ENCODE measurements around the gene REEP6.

REEP6 gene

DNA sequence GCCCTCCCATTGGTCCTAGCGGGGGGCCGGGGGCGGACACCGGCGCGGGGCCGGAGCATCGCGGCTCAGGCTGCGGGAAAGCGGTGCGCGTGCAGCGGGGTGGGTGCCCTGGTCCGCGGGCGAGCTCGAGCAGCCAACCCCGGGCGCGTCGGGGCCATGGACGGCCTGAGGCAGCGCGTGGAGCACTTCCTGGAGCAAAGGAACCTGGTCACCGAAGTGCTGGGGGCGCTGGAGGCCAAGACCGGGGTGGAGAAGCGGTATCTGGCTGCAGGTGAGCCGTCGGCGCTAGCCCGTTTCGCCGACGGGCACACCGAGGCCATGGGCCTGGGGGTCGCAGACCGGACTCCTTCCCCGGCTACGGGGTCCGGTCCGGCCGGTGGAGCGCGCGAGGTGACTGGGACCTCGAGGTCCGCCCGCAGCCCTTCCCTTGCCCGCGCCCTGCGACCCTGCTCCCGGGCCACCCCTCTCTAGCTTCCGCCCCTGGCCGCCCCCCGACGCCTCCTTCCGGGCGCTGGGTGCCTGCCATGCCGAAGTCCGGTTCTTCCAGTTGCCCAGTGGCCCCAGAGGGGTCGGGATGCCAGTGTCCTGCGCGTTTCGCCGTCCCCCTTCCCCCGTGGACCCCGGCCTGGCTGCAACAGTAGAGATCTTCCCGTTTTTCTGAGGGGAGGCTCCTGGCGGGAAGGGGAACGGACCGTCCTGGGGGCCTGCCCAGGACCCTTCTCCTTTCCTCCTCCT is at the start of gene REEP6:
Gene REEP6, plus strand, starts transcription at position 68 of the 735 bp plus-strand sequence. Its CDS starts 89 bp downstream, at position 157.
- Histone ChIP-seq H3K4me3 (ENCODE audit: low read depth, low read length) (peak within 1 kb of the TSS; percentile 83), H3K4me1 (ENCODE audit: control insufficient read depth, insufficient read depth, low read length) (peaks cover 5% of the 10 kb centered on the region; the same call in 1 of the 2 replicates), H3K27ac (ENCODE audit: low read depth, low read length) (no peak within 1 kb of the TSS), H3K9ac (ENCODE audit: low read length) (peak within 1 kb of the TSS; percentile 32), H3K9me3 (ENCODE audit: control insufficient read depth, insufficient read depth, low read depth, low read length) (no peaks in the 10 kb centered on the region), H3K27me3 (ENCODE audit: control insufficient read depth, insufficient read depth, low read length) (peaks cover 43% of the 10 kb centered on the region), H3K36me3 (ENCODE audit: control insufficient read depth, insufficient read depth, low read length) (no peaks in the 10 kb centered on the region)

DNA sequence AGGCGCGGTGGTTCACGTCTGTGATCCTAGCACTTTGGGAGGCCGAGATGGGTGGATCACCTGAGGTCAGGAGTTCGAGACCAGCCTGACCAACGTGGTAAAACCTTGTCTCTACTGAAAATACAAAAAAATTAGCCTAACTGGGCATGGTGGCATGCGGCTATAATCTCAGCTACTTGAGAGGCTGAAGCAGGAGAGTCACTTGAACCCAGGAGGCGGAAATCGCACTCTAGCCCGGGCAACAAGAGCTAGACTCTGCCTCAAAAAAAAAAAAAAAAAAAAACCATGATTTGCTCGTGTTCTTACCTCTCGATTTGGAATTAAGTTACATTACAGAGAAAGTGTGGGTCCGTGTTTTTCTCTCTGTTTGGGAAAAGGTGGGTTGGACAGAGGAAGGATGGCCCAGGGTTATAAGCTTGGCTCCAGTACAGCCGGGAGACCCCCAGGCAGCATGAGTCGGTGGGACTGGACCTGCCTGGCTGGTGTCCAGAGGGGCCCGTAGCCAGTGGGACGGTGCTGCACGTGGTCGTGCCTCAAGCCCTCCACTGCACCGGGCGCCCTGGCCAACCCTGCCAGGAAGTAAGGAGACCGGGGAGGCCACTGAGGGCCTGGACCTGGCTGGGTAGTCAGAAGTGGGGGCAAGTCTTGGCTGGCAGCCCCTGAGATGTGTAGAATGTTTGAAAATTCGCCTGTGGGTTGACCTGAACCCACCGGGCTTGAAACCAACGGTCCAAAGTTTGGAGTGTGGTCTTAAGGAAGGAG is 49.1 kb upstream of the REEP6 start:
- H3K36me3 ChIP-seq (ENCODE audit: control insufficient read depth, insufficient read depth, low read length), result peaks cover 36% of the 10 kb centered on the region
- peaks cover 13% of the 10 kb centered on the region for H3K27me3 ChIP-seq (ENCODE audit: control insufficient read depth, insufficient read depth, low read length)
- H3K9ac ChIP-seq (ENCODE audit: low read length), result no peak overlapping the region
- no peak overlapping the region for H3K27ac ChIP-seq (ENCODE audit: low read depth, low read length)
- H3K4me3 ChIP-seq (ENCODE audit: low read depth, low read length), result no peak overlapping the region
- no peaks in the 10 kb centered on the region for H3K9me3 ChIP-seq (ENCODE audit: control insufficient read depth, insufficient read depth, low read depth, low read length)
- H3K4me1 ChIP-seq (ENCODE audit: control insufficient read depth, insufficient read depth, low read length), result peaks cover 18% of the 10 kb centered on the region

DNA sequence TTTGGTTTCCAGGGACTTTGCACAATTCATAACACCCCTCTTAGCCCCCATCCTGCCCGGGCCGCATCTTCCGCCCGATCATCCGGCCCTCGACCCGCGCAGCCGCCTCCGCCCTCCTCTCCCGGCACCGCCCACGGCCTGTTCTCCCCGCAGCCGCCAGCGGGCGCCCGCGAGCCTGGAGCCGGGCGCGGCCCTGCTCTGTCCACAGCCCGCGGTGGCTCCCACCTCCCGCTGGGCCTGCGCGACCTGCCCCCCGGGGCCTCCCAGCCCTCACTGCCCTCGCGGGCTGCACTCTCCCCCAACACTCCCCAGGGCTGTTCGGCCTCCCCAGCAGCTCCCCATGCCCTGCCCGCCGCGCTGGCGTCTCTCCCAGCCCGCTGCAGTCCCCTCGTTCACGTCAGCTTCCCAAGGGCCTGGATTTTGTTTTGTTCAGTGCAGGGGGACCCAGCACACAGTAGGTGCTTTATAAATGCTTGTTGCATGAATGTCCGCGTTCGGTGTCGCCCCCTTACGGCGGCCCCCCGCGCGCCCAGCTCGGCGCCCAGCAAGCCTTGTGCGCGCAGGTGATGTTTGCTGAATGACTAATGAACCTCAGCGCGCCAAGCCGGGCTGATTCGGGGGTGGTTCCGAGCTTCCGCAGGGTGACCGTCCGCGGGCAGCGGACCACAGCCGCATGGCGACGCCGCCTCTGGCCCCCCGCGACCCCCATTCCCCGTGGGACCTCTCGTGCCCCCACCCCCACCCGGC is 45.6 kb upstream of the REEP6 start:
- Histone ChIP-seq H3K27ac (ENCODE audit: low read depth, low read length) (no peak overlapping the region), H3K4me3 (ENCODE audit: low read depth, low read length) (peak overlapping the region; percentile 75), H3K27me3 (ENCODE audit: control insufficient read depth, insufficient read depth, low read length) (peaks cover 48% of the 10 kb centered on the region)

DNA sequence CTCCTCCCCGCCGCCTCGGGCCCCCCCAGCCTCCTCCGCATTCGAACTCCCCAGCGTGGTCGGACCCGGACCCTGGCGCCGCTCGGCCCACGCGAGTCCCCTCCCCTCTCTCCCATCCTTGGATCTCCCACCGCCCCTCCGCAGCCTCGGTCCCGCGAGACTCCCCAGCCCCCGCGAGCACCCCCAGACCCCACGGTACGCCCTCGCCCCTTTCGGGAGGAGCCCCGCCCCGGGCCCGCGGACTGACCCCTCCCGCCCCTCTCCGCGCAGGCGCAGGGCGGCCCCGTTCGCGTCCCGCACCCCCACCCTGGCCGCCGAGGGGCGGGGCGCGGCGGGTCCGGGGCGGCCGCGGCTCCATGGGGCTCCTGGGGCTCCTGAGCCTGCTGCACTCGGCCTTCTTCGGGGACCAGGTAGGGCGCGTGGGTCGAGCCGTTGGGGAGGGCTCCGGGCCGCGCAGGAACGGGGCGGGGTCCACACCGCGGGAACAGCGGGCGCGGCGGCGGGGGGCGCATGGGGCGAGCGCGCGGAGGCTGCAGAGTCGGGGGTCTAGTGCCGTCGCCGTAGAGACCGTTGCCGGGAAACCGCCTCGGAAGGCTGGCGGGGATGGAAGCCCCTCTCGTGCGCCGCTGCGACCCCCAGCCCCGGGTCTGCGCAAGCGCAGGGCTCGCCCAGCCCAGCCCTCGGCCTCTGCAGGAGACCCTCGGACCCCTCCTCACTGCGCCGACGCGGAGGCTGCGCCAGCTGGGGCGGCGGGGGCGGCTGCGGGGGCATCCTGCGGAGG is 44.9 kb upstream of the REEP6 start:
- Histone ChIP-seq H3K9me3 (ENCODE audit: control insufficient read depth, insufficient read depth, low read depth, low read length) (no peaks in the 10 kb centered on the region), H3K36me3 (ENCODE audit: control insufficient read depth, insufficient read depth, low read length) (peaks cover 17% of the 10 kb centered on the region), H3K27ac (ENCODE audit: low read depth, low read length) (no peak overlapping the region), H3K9ac (ENCODE audit: low read length) (no peak overlapping the region), H3K27me3 (ENCODE audit: control insufficient read depth, insufficient read depth, low read length) (peaks cover 55% of the 10 kb centered on the region), H3K4me1 (ENCODE audit: control insufficient read depth, insufficient read depth, low read length) (peaks cover 17% of the 10 kb centered on the region; the same call in 1 of the 2 replicates), H3K4me3 (ENCODE audit: low read depth, low read length) (peak overlapping the region; percentile 75)

More for the DNA sequence above, 45.6 kb upstream of the REEP6 start:
- no peaks in the 10 kb centered on the region for H3K9me3 ChIP-seq (ENCODE audit: control insufficient read depth, insufficient read depth, low read depth, low read length)
- H3K36me3 ChIP-seq (ENCODE audit: control insufficient read depth, insufficient read depth, low read length), result peaks cover 25% of the 10 kb centered on the region
- H3K4me1 ChIP-seq (ENCODE audit: control insufficient read depth, insufficient read depth, low read length), result peaks cover 17% of the 10 kb centered on the region; the same call in 1 of the 2 replicates
- peak overlapping the region; percentile 58 for H3K9ac ChIP-seq (ENCODE audit: low read length)

DNA sequence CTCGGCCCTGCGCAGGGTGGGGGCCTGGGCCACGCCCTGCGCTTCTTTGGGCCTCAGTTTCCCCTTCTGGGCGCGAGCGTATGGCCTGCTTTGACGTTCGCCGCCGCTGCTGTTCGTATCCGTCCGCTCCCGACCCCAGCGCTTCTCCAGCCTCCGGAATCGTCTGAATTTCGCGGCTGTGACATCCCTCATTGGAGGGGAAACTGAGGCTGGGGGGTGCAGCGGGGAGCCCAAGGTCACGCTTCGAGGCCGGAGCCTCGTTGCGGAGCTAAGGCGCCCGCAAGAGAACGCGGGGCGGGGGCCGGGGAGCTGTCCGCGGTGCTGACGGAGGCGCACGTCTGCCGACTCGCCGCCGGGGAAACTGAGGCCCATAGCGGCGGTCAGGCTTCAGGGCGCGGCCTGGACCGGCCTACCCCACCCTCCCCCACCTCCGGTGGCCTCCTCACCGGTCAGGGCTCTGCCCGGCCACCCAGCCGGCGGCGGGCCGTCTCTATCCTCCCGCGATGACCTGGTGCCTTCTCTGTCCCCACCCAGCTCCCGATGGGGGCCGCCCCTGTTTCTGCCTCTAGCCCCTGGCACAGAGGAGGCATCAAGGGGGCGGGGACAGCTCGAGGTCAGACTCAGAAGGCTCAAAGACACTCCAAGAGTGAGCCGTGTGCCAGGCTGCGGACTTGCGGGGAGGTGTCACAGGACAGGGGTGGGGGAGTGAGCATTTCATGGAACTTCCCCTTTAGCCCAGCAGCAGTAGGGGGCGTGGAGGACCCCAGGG is 44.1 kb upstream of the REEP6 start:
- H3K9me3 ChIP-seq (ENCODE audit: control insufficient read depth, insufficient read depth, low read depth, low read length), result no peaks in the 10 kb centered on the region
- H3K36me3 ChIP-seq (ENCODE audit: control insufficient read depth, insufficient read depth, low read length), result peaks cover 10% of the 10 kb centered on the region
- H3K27ac ChIP-seq (ENCODE audit: low read depth, low read length), result no peak overlapping the region
- no peak overlapping the region for H3K9ac ChIP-seq (ENCODE audit: low read length)
- H3K27me3 ChIP-seq (ENCODE audit: control insufficient read depth, insufficient read depth, low read length), result peaks cover 63% of the 10 kb centered on the region
- H3K4me1 ChIP-seq (ENCODE audit: control insufficient read depth, insufficient read depth, low read length), result peaks cover 17% of the 10 kb centered on the region; the same call in 1 of the 2 replicates
- peak overlapping the region; percentile 75 for H3K4me3 ChIP-seq (ENCODE audit: low read depth, low read length)

DNA sequence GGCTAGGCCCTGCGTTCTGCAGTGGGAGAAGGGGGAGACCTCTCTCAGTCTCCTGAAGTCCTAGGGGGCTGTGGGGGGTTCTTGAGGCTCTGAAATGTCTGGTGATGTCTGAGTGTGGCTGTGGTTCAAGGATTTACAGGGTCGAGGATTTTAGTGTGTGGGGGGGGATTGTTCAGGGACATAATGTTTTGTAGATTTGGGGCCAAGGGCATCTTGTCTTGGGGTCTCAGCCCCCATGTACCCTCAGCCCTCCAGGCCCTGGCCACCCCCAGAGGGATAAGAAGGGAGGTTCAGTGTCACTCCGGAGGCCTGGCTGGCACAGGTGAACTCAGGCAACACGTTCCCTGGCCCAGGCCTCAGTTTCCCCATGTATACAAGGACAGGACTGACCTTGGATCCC is 43.5 kb upstream of the REEP6 start:
- Histone ChIP-seq H3K27me3 (ENCODE audit: control insufficient read depth, insufficient read depth, low read length) (peaks cover 69% of the 10 kb centered on the region), H3K4me3 (ENCODE audit: low read depth, low read length) (no peak overlapping the region), H3K9me3 (ENCODE audit: control insufficient read depth, insufficient read depth, low read depth, low read length) (no peaks in the 10 kb centered on the region), H3K4me1 (ENCODE audit: control insufficient read depth, insufficient read depth, low read length) (peaks cover 21% of the 10 kb centered on the region; the same call in 1 of the 2 replicates), H3K27ac (ENCODE audit: low read depth, low read length) (no peak overlapping the region), H3K9ac (ENCODE audit: low read length) (no peak overlapping the region), H3K36me3 (ENCODE audit: control insufficient read depth, insufficient read depth, low read length) (peaks cover 3% of the 10 kb centered on the region)

DNA sequence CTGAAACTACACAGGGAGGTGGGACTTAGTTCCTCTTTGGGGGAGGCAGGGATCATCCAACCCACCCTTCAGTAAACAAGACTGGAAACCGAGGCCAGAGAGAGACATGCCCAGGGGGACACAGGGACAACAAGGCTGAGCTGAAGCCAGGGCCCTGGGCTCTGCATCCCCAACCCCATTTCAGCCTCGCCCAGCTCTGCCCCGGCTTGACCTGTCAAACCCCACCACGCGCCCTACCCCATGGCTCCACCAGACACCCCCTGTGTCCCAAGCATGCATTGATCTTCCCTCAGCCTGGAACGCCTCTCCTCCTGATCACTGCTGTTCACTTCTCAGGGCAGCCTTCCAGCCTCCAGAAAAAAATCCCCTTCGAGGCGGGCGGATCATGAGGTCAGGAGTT is 43.0 kb upstream of the REEP6 start:
- Histone ChIP-seq H3K9me3 (ENCODE audit: control insufficient read depth, insufficient read depth, low read depth, low read length) (no peaks in the 10 kb centered on the region), H3K4me1 (ENCODE audit: control insufficient read depth, insufficient read depth, low read length) (peaks cover 26% of the 10 kb centered on the region; the same call in 1 of the 2 replicates), H3K9ac (ENCODE audit: low read length) (no peak overlapping the region), H3K4me3 (ENCODE audit: low read depth, low read length) (no peak overlapping the region), H3K27me3 (ENCODE audit: control insufficient read depth, insufficient read depth, low read length) (peaks cover 74% of the 10 kb centered on the region), H3K36me3 (ENCODE audit: control insufficient read depth, insufficient read depth, low read length) (no peaks in the 10 kb centered on the region), H3K27ac (ENCODE audit: low read depth, low read length) (no peak overlapping the region)

DNA sequence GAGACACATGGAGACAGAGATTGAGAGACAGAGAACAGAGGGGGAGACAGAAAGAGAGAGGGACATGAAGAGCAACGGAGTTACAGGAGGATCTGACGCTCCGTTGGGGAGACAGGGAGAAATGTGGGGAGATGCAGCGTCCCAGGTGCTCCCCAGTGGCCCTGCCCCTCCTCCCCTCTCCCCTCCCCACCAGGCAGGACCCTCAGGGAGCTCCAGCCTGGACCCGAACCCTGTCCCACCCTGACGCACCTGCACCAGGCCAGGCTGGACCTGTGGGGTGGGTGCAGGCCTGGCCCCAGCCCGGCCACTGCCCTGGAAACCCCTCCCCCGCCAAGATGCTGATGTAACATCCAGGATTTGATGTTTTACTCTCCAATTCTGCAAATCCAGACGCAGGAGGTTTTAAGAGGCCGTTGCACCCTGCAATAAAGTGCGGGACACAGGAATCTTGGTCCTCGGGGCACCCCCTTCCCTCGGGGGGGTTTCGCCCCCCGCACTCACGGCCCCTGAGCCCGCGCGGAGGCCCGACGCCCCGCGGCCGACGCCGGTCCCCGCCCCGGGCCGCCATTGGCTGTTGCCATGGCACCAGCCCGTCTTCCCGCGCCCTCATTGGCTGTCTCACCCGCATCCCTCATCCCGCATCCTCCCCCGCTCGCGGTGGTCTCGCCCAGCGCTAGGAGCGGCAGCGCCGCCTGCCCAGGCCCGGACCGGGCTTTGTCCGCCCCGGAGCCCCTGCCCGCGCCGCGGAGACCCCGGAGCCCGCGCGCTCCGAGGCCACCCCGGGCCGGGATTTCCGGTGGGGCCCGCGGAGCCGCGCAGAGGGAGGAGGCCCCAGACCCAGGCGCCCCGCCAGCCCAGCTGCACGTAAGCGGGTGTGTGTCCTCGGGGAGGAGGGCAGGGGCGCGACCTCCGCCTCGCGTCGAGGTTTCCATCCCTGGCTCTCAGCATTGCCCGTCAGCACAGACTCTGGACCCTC is 41.2 kb upstream of the REEP6 start, which contains the start of gene APC2:
Gene APC2, plus strand, starts transcription at position 655 of the 976 bp plus-strand sequence. CDS start 2,881 bp downstream, outside the sequence.
- no peak within 1 kb of the TSS for H3K9ac ChIP-seq (ENCODE audit: low read length)
- H3K4me3 ChIP-seq (ENCODE audit: low read depth, low read length), result peak within 1 kb of the TSS; percentile 33; the same call in 1 of the 2 replicates
- no peaks in the 10 kb centered on the region for H3K9me3 ChIP-seq (ENCODE audit: control insufficient read depth, insufficient read depth, low read depth, low read length)
- H3K36me3 ChIP-seq (ENCODE audit: control insufficient read depth, insufficient read depth, low read length), result no peaks in the 10 kb centered on the region
- no peak within 1 kb of the TSS for H3K27ac ChIP-seq (ENCODE audit: low read depth, low read length)
- peaks cover 19% of the 10 kb centered on the region; the same call in 1 of the 2 replicates for H3K4me1 ChIP-seq (ENCODE audit: control insufficient read depth, insufficient read depth, low read length)
- peaks cover 91% of the 10 kb centered on the region for H3K27me3 ChIP-seq (ENCODE audit: control insufficient read depth, insufficient read depth, low read length)

Measured in HUES6 (cell line).